ENCODE data around the gene ADCY9. TPM values are rescaled to one million over a fixed set of nuclear protein-coding genes. Genes with fewer than 3 reads are reported as not detected.
"Not testable (repeated sequence)": the region's sequence is repeated elsewhere in the genome, so short reads cannot be mapped to it uniquely, and the experiment has no call there.

ADCY9 gene
- polyA plus RNA-seq, 5 donors = 8.9 to 13.8 (median 10.7) TPM

DNA sequence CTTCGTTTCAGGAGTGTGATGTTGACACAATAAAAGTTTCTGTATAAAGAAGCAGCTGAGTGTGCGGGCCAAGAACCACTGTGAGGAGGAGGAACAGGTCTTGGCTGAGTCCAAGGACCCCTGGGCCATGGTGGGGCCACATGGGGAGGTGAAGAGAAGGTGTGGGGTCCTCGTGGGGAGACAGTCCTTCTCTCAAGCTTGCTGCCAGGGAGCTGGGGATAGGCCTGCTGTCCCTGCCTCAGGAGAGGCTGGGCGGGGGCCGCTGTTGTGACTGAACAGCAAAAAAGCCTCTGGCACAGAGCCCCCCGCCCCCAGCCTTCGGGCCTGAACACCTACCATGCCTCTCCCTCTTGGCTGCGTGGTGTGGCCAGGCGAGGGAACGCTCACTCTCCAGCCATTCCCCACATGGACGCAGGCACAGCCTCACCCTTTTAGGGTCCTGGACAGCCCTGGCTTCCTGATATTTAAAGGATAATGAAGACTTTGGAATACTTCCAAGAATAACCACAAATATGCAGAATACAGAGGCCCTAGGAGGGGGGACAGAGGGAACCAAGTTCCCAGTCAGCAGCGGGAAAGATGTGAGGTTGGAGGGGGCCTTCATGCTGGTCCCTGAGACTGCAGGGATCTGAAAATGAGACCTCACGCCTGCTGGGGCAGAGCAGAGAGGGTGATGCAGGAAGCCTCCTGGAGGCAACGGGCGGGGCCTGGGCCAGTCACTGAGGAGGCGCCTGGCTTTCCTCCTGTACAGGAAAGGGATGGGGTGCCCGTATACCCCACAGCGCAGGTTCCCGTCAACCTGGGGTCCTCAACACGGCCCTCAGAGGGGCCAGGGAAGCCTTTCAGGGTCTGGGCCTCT is 135.8 kb downstream of the ADCY9 start:
- DNase-seq = peak; percentile 47 to 51

DNA sequence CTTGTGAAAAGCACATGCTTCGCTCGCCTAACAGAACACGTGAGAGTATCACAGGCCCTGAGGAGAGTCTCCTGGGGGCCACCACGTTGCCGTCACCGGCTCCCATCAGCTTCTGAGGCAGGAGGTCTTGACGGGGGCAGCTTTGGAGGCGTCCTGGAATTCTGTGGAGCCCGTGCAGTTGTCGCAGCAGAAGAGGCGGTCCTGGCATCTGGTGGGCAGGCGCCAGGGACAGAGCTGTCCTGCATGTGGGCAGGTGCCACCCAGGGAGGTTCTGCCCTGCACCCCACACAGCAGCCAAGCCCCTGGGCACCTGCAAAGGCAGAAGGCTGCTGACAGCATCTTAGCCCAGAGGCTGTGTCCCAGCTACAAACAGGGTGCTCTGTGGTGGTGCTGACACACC is 136.7 kb downstream of the ADCY9 start:
- no peak for DNase-seq

DNA sequence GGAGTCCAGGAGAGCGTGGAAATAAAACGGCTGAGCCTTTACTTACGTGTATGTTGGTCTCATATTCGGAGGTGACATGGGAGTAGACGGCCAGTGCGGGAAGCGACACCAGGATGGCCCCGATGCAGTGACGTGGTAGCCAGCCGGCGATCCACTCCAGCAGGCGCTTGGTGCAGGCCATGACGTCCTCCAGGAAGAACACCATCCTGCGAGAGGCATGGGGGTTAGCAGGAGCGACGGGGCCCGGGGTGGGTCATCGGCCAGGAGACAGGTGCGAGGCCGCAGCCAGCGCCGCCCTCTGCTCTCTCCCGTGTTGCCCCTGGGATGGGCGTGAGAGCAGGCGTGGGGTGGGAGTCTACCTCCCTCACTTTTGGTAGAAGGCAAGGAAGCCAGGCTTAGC is 137.2 kb downstream of the ADCY9 start:
- DNase-seq = no peak

DNA sequence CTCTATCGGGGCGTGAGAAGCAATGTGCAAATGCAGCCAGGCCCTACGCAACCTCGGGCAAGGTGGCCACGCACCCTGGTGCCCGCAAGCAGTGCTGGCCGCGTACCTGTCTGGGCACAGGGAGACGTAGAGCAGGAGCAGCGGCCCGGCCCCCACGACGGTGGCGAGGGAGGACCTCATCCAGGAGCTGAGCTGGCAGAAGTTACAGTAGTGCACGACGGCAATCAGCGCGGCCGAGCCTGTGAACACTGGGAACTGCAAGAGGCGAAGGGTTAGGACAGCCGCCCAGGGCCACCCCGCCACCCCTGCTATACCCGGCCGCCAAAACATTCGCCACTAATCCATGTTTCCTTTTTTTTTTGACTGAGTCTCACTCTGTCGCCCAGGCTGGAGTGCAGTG is 138.9 kb downstream of the ADCY9 start:
- no peak for DNase-seq

DNA sequence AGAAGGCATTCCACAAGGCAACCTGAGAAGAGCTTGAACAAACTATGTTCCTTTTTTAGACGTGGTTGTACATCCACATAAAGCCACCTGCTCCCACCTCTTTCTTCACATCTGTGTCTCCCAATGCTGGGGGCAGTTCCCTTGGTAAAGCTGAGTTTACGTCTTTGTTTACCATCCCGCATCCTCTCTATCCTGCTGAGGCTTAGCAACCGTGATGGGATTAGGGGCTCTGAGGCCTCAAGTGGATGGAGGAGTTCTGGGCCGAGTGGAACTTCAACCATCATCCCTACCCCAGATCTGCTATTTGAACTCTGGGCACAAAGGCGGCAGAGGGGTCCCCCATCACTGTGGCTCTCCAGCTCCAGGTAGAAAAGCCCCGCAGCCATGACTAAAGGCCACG is 141.5 kb downstream of the ADCY9 start:
- no peak for DNase-seq

DNA sequence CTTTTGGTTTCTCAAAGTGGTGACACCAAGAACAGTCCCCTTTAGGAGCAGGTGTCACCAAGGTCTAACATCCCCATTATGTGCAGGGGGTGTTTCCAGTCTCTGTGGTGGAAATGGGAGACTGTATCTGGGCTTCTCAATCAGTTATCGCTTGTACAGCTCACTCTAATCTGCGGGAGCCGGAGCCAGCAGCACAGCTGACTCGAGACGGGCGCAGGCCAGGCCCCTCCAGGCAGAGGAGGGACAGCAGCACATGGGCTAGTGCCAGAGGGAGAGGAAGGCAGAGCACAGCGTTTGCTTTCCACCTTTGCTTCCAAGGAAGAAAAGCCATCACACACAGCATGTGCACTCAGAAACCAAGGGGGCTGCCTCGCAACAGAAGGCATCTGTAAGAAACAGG is 144.5 kb downstream of the ADCY9 start:
- DNase-seq = no peak

DNA sequence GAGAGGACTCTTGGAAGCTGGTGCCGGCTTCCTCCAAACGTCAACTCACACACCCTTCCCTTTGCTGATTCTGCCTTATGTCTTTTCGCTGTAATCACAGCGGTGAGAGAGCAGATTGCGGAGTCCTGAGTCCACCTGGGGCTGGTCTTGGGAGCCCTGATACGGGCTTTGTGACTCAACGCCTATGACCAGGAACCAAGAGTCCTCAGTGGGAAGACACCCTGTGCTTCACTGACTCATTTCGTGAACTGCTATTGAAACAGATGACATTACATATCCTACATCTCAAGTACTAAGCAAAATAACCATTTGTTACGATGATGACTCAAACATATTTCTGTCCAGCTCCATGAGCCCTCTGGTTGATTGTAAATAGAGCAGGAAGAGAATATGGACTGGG is 145.0 kb downstream of the ADCY9 start:
- DNase-seq = no peak

DNA sequence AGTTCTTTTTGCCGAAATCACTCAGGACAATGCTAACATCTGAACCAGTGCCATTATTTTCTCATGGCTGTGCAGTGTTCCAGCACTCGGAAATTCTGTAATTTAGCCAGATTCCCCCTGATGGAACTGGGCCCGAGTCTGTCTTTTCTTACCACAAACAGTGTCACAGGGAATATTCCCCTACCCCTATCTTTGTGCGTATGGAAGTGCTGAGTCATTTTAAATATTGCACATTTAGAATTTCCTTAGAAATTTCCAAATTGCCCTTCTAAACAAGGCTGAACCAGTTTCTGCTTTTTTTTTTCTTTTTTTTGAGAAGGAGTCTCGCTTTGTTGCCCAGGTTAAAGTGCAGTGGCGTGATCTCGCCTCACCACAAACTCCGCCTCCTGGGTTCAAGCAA is 147.7 kb downstream of the ADCY9 start:
- DNase-seq = no peak

DNA sequence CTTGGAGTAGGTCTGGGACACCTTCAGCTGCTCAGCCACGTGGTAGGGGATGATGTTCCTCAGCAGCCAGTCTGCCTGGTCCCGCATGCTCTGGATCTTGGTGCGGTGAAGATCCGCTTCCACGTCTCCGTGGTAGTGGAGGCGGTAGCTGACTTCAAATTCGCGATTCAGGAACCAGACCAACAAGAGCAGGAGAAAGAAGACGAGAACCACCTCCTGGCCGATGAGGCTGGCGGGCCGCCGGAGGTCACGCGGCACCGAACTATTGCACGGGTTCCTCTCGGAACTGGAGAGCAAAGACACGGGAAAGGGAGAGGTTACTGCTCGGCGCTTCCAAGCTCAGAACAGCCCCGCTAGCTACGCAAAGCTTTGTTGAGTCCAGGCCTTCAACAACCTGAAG is 149.6 kb downstream of the ADCY9 start:
- no peak for DNase-seq

DNA sequence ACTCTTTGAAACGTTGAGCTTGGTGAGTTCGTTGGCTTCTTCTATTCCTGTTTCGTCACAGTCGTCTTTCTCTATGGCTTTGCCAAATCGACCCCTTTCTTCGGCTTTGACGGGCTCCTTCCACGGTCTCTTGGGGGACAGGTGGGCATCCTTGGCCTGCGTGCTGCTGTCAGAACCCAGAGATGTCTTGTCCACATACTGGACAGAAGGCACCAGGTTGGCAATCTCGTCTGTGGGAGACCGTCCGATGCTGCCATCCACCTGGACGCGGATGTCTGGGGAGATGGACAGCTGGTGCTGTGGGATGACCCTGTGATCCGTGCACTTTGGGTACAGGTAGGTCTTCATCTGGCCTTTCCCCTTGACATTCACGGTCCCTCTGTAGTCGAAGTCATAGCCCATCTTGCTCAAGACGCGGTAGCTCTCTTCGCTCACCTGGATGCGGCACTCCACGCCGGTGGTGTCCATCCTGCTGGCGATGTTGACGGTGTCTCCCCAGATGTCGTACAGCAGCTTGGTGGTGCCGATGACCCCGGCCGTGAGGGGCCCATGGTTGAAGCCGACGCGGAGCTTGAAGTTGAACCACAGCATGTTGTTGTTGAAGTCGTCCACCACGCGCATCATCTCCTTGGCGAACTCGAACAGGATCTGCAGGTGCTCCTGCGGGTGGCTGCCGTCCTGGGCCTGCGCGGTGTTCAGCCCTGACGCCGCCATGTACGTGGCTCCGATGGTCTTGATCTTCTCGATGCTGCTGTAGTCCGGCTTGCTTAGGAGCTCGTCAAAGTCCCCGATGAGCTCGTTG is 150.3 kb downstream of the ADCY9 start:
- DNase-seq = no peak

DNA sequence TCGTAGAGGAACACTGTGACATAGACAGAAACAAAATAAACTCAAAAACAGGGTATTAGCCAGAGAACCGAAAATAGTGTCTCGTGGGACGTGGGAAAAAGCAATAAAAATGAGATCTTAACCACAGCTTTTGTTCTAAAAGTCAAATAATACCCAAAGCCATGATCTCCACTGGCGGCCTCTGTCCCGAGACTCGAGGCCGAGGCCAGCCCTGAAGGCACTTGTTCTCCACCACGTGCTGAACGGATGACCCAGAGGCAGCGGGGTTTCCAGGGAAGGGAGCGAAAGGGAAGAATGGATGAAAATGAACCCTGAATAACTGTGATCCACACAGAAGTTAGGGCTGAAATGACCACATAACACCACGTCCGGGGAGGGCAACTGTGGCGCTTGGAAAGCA is 150.9 kb downstream of the ADCY9 start:
- DNase-seq = no peak

DNA sequence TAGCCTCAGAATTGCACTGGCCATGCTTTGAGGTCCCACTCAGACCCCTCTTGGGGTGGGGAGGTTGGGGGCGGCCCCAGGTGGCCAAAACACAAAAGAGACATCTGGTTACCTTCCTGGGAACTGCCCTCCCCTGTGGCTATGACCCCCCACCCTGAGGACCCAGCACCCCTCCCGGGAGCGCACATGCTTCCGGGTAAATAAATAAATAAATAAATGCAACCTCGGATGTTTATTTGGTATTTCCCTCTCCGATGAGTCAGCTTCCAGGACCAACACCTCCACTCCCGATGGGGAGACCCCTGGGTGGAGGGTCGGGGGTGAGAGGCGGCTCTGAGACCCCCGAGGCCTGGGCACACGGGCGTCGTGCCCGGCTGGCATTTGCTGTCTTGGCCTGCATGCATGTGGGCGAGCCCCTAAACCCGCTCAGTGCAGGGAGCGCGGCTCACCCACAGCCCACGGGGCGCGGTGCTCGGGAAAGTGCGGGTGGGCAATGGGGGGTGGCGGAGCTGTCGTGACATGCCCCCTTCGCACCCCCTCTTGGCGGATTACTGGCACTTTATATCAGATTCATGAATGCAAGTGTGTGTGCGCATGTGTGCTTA is 151.5 kb downstream of the ADCY9 start:
- no peak for DNase-seq

DNA sequence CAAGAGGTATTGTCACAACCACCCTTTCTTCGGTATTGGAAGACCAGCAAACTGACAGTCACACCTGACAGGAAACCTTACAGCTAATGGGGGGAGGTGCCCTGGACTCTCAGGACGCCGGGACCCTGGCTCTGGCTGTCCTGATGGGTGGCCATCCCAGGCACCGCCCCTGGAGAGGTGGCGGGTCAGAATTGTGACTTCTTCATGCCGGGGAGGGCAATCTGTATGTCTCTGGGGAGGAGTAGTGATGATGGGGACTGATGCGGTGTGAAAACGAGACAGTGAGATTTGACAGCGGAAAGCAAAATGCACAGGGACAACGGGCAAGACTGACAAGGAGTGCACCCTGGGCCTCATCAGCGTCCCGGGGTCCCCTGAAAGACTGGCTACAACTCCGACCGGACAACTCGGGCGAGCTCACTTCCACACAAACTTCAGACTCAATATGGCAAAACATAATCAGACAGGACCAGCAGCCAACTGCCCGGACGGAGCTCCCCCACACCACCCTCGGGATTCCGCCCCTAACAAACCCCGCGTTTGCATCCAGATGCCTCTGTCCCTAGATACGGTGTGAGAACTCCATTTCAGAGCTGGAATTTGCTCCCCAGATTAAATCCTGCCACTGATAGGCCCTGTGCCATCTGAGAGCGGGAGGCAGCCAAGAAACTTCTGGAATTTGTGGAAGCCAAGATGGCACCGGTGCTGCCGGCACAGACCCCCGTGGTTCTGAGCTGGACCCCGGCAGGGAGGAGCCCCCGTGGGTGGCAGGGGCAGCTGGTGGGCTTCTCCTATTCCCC is 152.2 kb downstream of the ADCY9 start:
- no peak for DNase-seq

DNA sequence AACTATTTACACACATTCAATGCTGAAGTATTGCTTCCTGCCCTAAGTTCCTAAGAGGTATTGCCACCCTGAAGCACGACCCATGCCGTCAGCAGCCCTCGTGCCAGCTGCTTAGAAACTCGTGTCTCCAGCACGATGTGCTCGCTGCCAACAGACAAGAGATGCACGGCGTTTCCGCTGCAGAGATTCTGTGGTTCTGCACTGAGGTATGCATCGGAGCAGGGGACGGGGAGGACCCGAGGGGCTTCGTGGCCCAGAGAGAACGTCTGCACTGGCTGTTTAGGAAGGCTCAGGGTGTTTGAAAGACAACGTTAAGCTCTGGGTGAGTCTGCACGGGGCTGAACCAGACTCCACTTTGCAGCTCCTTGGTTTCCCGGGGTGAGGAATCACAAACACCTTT is 153.0 kb downstream of the ADCY9 start:
- DNase-seq = no peak

DNA sequence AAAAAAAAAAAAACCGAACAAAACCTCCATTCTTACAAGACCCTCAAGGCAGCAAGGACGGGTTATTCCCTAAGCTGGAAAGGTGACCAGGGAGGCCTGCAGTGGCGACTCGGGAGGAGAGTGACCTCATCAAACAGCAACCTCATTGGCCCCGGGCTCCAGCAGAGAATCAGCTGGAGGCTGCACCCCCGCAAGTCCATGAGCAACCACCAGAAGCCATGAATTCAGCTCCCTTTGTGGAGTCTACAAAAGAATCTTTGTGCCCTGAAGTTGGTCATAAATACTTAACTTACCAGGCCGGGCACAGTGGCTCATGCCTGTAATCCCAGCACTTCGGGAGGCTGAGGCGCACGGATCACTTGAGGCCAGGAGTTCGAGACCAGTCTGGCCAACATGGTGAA is 154.8 kb downstream of the ADCY9 start:
- DNase-seq = no peak

DNA sequence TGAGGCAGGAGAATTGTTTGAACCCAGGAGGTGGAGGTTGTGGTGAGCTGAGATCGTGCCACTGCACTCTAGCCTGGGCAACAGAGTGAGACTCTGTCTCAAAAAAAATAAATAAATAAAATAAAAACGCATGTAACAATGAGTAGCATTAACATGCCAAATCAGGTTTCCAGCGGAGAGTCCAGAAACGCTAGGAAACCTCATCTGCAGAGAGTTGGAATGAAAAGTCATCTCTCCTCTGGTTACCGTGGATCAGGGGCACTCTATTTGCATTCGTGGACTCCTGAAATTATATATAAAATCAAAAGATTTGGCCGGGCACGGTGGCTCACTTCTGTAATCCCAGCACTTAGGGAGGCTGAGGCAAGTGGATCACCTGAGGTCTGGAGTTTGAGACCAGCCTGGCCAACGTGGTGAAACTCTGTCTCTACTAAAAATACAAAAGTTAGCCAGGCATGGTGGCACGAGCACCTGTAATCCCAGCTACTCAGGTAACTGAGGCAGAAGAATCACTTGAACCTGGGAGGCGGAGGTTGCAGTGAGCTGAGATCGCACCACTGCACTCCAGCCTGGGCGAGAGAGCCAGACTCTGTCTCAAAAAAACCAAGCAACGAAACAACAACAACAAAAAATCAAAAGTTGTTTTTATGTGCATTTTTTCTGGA is 156.2 kb downstream of the ADCY9 start:
- DNase-seq = not testable (repeated sequence)

DNA sequence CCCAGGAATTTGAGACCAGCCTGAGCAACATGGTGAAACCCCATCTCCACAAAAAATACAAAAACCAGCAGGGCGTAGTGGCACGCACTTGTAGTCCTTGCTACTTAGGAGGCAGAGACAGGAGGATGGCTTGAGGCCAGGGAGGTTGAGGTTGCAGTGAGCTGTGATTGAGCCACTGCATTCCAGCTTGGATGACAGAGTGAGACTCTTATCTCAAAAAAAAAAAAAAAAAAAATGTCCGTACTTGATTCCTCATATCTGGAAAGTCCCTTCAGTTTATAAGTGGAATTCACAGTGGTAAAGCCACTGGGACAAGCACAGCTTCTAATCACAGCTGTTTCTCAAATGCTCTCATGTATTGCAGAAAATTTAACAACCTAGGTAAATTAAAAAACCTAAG is 157.1 kb downstream of the ADCY9 start:
- DNase-seq = no peak

DNA sequence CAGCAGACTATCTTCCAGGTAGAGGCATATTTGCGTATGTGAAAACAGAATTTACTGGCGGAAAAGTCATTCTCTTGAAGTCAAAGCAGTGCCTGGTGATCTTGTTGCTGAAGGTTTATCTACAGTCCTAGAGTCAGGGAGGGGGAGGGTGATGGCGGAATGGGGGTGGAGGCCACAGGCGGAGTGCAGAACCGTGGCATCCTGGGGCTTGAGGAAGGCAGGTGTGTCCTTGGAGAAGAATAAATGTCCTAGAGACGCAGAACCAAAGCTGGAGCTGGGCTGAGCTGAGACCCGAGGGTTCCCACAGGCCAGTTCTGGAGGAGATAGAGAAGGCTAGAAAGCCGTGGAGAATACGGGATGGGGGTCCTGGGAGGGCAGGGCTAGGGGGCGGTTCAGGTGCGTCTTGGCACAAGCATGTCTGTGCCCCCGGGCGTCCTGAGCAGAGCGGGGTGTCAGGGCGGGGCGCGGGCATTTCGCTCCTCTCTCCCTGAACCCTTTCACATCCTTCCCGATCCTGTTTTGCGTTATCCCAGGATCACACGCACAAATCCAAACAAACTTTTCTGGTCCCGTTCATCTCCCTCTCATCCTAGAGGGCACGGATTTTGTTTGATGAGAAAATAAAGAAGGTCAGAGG is 158.8 kb downstream of the ADCY9 start:
- DNase-seq = no peak

DNA sequence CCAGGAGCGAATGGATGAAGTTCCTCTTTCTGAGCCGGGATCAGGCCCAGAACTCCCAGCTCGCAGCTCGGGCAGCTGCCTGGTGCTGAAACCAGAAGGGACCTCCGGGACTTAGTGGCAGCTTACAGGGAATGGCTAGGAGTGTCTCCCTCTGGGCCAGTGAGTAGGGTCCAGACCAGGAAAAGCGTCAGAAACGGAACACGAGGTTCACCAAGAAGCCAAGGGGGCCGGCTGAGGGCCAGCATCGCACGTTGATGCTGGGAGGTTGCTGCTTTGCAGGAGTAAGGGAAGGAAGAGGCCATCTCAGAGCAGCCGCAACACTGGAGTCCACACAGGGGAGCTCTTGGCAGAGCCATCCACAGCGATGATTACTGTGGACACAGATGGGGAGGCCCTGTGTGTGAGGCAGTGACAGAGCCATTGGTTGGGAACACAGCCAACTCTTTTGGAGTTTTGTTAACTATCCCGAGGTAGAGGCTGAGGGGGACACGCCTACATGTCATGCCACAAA is 161.8 kb downstream of the ADCY9 start:
- no peak for DNase-seq

DNA sequence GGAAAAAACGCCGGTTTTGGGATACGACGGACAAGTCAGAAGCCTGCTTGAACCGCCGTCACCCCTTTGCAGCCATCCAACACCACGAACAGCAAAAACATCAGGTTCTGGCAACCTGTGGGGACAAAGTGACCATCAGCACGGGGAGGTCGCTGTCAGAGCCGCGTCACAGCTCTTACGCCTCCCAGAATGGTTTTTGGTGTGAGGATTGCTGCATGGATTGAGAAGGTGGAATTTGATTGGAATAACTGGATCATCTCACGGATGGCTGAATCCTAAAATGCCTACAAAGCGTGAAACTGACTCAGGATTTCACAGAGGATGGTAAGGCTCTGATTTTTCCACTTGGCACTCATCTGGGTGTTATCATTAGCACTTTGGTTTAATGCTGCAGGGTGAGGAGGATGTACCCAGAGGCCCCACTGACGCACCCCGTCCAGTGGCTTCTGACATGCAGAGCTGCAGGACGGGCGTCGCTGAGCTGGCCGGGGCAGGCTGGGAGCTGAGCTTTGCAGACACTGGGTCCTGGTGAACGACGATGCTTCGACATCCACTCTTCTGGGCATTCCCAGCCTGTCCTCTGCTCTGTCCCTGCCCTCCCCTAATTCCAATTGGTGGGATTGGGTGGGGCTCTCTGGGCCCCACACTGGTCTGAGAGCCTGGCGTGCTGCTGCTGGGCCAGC is 162.4 kb downstream of the ADCY9 start:
- DNase-seq = no peak

Data from right lung (tissue), 5 donors.